ENCODE results near the gene RAD18. TPM values are rescaled to one million over a fixed set of nuclear protein-coding genes. Genes with fewer than 3 reads are reported as not detected.

The RAD18 gene
- total and polyA plus RNA-seq, 9 of the 15 experiments (the other 6 are each of a cell fraction or from before 2014, with no cell fraction given) = 19.2 to 49.4 (median 34.4) TPM

GRCh38 chr3:8837162-8837561 lies 126.1 kb downstream of the RAD18 start:
- POLR2A ChIA-PET = no interaction called here
- FAIRE-seq = no peak
- TF ChIP-seq, protein P1, sequence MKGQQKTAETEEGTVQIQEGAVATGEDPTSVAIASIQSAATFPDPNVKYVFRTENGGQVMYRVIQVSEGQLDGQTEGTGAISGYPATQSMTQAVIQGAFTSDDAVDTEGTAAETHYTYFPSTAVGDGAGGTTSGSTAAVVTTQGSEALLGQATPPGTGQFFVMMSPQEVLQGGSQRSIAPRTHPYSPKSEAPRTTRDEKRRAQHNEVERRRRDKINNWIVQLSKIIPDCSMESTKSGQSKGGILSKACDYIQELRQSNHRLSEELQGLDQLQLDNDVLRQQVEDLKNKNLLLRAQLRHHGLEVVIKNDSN (CRISPR knock-in tag; IDR thresholded peaks at IDR 0.05) = peak; percentile 32; the same call in 1 of the 2 replicates
- TF ChIP-seq SMARCC2 (IDR thresholded peaks at IDR 0.05; ENCODE audit: low read depth) (no peak), RREB1 (CRISPR knock-in tag; IDR thresholded peaks at IDR 0.05) (no peak), E2F3 (CRISPR knock-in tag; IDR thresholded peaks at IDR 0.05) (no peak), ARID1B (IDR thresholded peaks at IDR 0.05) (no peak), ZNF764 (CRISPR knock-in tag; IDR thresholded peaks at IDR 0.05; ENCODE audit: low read depth) (no peak), ZNF76 (CRISPR knock-in tag; IDR thresholded peaks at IDR 0.05; ENCODE audit: borderline replicate concordance) (no peak), CREB3L1 (IDR thresholded peaks at IDR 0.05; ENCODE audit: borderline replicate concordance, low read depth) (no peak), SP2 (IDR thresholded peaks at IDR 0.05; ENCODE audit: extremely low read depth, low read depth, low read length, poor library complexity, severe bottlenecking) (no peak), PHF21A (IDR thresholded peaks at IDR 0.05; ENCODE audit: borderline replicate concordance, low read depth) (no peak), KAT2B (IDR thresholded peaks at IDR 0.05; ENCODE audit: low read depth, low read length) (no peak), HIVEP1 (CRISPR knock-in tag; IDR thresholded peaks at IDR 0.05) (no peak), SUPT5H (IDR thresholded peaks at IDR 0.05) (no peak), FOSL1 (tag; conservative IDR thresholded peaks at IDR 0.05) (peak; percentile 47), SIRT6 (IDR thresholded peaks at IDR 0.05; ENCODE audit: low read depth, low read length) (no peak)
- TF ChIP-seq, protein P2, sequence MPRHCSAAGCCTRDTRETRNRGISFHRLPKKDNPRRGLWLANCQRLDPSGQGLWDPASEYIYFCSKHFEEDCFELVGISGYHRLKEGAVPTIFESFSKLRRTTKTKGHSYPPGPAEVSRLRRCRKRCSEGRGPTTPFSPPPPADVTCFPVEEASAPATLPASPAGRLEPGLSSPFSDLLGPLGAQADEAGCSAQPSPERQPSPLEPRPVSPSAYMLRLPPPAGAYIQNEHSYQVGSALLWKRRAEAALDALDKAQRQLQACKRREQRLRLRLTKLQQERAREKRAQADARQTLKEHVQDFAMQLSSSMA (CRISPR knock-in tag; IDR thresholded peaks at IDR 0.05) = no peak

More at GRCh38 chr3:8837162-8837561, 126.1 kb downstream of the RAD18 start:
- Histone ChIP-seq H2AFZ (ENCODE audit: low read depth, low read length) (no peak overlapping the region), H3K79me2 (ENCODE audit: control insufficient read depth, insufficient read depth, low read length) (no peaks in the 10 kb centered on the region), H3K9me3 (replicated peaks; ENCODE audit: control insufficient read depth, insufficient read depth, low read depth, low read length) (no peaks in the 10 kb centered on the region), H3K36me3 (ENCODE audit: control insufficient read depth, insufficient read depth, low read length) (no peaks in the 10 kb centered on the region), H3K9me1 (ENCODE audit: control insufficient read depth, insufficient read depth, low read length) (no peaks in the 10 kb centered on the region), H3K4me1 (replicated peaks in 1 of 2; ENCODE audit: control insufficient read depth in 2 of 2, insufficient read depth in 2 of 2, low read length in 2 of 2) (no peaks in the 10 kb centered on the region), H3K4me3 (no peak overlapping the region), H3K27ac (ENCODE audit: extremely low read depth, low read depth, low read length) (no peak overlapping the region), H3K4me2 (ENCODE audit: insufficient read depth, low read length) (no peak overlapping the region), H3K27me3 (ENCODE audit: control insufficient read depth in 2 of 2, insufficient read depth in 2 of 2, low read length in 2 of 2) (no peaks in the 10 kb centered on the region), H4K20me1 (replicated peaks; ENCODE audit: control insufficient read depth, insufficient read depth, low read length) (no peaks in the 10 kb centered on the region), H3K9ac (ENCODE audit: insufficient read depth in 1 of 2, low read depth in 2 of 2, low read length in 2 of 2) (no peak overlapping the region)
- 3% methylated on average over 3 of the region's 3 CpGs for WGBS (ENCODE audit: insufficient coverage, low coverage, missing lambda C conversion rate)
- intact Hi-C loops (cut with micrococcal nuclease) = no loop called here
- peak in 1 of 4 experiments; percentile 9 for DNase-seq (ENCODE audit: extremely low read depth in 1 of 4, low spot score in 3 of 4)
- BruUV-seq (replicated peaks) = no TSS peak
- in situ Hi-C loops (cut with MboI) = no loop called here
- ATAC-seq = peak; percentile 51; the same call in 1 of the 3 replicates
- CTCF ChIA-PET (ENCODE audit: low intra/inter-chr PET ratio) = no interaction called here
